Brain microvascular endothelial cell (primary cell): Measurements from ENCODE around the gene SYT7.
A peak's percentile ranks its signal among the peaks of the same experiment; 100 is the strongest.

Experiments
- DNase-seq: peaks from one replicate; pipeline ENCODE4 v3.0.0-alpha.2; 2020
- H3K27ac ChIP-seq: fragments of 250-450 bp; sonication (Bioruptor Pico); 2 replicates; pipeline ENCODE4 v1.5.1; 2020; ENCODE audit warnings: mild to moderate bottlenecking, moderate library complexity
- H3K27me3 ChIP-seq: fragments of 250-450 bp; sonication (Bioruptor Pico); replicated peaks from 2 replicates; pipeline ENCODE4 v1.5.1; 2020; ENCODE audit warnings: mild to moderate bottlenecking
- H3K36me3 ChIP-seq: fragments of 250-450 bp; sonication (Bioruptor Pico); replicated peaks from 2 replicates; pipeline ENCODE4 v1.5.1; 2020; ENCODE audit warnings: mild to moderate bottlenecking
- H3K4me3 ChIP-seq: 2 replicates; pipeline ENCODE4 v1.5.1; 2011; ENCODE audit warnings: low read depth, mild to moderate bottlenecking, control low read depth, low read length, moderate library complexity
- CTCF ChIP-seq: IDR thresholded peaks from 2 replicates; pipeline ENCODE4 v1.5.1; 2011; ENCODE audit warnings: low read depth, mild to moderate bottlenecking, moderate library complexity, low read length, control low read depth, inconsistent platforms; ENCODE audit errors: missing control alignments
- in situ Hi-C: cut with HindIII; loops from 2 replicates; pipeline ENCODE4 v1.10.0; 2017; ENCODE audit warnings: low sequenced_read_pairs, low pct_ligation_motif_present

The SYT7 gene

DNA sequence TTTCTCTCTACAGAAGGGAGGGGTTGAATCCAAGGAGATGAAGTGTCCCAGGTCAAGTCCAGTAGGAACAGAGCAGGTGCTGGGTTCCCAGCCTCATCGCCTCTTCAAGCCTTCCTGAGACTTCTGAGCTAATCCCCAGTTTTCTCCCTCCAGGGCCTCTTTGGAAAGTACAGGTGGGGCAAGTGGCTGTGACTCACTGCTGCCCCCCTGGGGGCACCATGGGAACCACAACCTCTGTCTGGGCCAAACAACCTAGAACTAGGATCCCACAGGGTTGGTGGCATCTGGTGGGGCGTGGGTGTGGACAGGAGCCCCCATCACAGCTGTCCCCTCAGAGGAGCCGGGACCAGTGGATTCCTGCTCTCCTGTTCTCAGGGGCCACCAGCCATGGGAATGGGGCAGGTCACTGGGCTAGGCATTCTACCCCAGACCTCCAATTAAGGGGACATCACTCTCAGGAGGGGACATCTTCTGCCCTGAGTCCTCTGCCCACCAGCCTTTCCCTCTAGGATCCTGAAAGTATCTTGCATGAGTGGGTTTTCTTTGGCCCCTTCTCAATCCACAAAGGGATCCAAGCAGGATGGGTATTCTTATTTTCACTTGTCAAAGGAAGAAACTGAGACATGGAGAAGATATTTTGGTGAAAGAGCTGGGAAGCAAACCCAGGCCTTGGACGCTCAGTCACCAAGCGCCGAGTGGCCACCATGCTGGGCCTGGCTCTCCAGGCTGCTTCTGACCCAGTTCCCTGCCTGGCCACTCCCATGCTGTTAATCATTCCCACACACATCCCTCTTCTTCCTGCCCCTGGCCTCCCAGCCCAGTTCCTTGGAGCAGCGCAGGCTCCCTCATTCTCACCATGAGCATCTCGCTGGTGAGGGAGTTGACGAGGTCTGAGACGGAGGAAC lies 48.5 kb downstream of the SYT7 start:
- H3K27me3 ChIP-seq: peaks cover 16% of the 10 kb centered on the region
- H3K36me3 ChIP-seq: no peaks in the 10 kb centered on the region
- DNase-seq: no peak
- TF ChIP-seq CTCF: peak; percentile 92
- H3K4me3 ChIP-seq: no peak overlapping the region
- in situ Hi-C loops: no loop called here
- H3K27ac ChIP-seq: no peak overlapping the region

GRCh38 chr11:61531044-61531443 lies 49.8 kb downstream of the SYT7 start:
- H3K27ac ChIP-seq: no peak overlapping the region
- H3K36me3 ChIP-seq: no peaks in the 10 kb centered on the region
- DNase-seq: no peak
- no peak for TF ChIP-seq CTCF
- no peak overlapping the region for H3K4me3 ChIP-seq
- in situ Hi-C loops: no loop called here
- H3K27me3 ChIP-seq: peaks cover 25% of the 10 kb centered on the region

GRCh38 chr11:61529537-61530225 lies 51.2 kb downstream of the SYT7 start:
- no peak for DNase-seq
- Histone ChIP-seq H3K36me3 (no peaks in the 10 kb centered on the region), H3K27ac (no peak overlapping the region), H3K27me3 (peaks cover 26% of the 10 kb centered on the region), H3K4me3 (no peak overlapping the region)
- TF ChIP-seq CTCF: no peak
- in situ Hi-C loops: no loop called here

DNA sequence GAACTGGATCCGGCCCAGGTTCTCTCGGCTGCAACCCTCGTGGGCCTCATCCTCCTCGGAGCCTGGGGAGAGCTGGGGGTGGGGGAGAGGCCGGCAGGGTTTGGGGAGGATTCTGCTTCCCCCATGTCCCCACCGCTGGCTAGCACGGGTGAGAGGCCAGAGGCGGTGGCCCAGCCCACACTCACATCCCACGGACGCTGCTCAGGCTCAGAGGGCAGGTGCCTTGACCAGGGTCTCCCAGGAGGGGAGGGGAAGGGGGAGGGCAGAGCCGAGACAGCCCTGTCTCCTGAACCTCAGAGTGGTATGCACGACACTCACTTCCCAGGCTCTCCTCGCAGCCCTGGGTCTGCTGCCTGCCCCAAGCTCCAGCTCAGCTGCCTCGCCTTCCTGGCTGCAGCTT lies 52.8 kb downstream of the SYT7 start:
- no peak overlapping the region for H3K27ac ChIP-seq
- in situ Hi-C loops: no loop called here
- no peak overlapping the region for H3K4me3 ChIP-seq
- DNase-seq: no peak
- H3K36me3 ChIP-seq: no peaks in the 10 kb centered on the region
- peaks cover 26% of the 10 kb centered on the region for H3K27me3 ChIP-seq
- TF ChIP-seq CTCF: no peak

DNA sequence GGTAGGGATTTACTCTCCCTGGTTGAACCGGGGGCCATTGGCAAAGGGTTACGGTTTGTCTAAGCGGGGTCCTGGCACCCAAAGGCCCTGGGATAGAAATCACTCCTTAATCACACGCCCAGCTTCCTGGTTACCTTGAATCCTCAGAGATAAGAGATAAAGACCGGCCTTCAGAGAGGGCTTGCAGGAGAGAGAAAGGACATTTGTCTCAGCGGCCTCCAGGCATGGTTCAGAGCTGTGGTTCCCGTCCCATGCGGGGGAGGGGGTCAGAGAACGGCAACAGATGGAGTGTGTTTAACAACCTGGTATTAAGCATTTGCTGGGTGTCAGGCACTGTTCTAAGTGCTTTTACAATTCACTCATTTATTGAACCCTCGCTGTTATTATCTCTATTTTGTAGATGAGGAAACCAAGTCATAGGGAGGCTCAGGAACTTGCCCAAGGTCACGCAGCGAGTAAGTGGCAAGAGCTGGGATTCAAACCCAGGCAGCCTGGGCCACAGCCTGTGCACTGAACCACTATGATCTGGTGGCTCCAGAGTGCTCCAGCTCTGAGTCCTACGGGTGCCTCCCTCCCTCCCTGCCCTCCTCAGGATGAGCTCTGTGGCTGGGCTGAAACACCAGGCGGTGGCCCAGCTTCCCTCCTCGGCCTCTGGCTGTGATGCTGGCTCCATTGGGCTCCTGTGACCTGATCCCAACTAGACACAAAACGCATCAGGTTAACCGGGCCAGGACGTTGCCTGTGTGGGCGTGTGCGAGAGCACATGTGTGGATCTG lies 53.7 kb downstream of the SYT7 start:
- Histone ChIP-seq H3K36me3 (no peaks in the 10 kb centered on the region), H3K27ac (no peak overlapping the region), H3K27me3 (peaks cover 26% of the 10 kb centered on the region), H3K4me3 (no peak overlapping the region)
- TF ChIP-seq CTCF: no peak
- DNase-seq: no peak
- in situ Hi-C loops: no loop called here
